Uterus (tissue), 4 donors: ENCODE data around the gene DPYSL5. TPM values are rescaled to one million over a fixed set of nuclear protein-coding genes. Genes with fewer than 3 reads are reported as not detected.

Experiments used
- DNase-seq, 2 donors: peaks; one replicate each; pipeline ENCODE4 v3.0.0-alpha.2; 2019 to 2020
- H3K27ac ChIP-seq, 2 donors: fragments of 200-600 bp; sonication (generic); 1 replicate in 1 of 2; 2 replicates in 1 of 2; pipeline ENCODE4 v1.5.1; 2016 to 2018
- H3K27me3 ChIP-seq, 2 donors: fragments of 200-600 bp; sonication (generic); one replicate each; pipeline ENCODE4 v1.5.1; 2018 to 2019; ENCODE audit warnings: control low read depth in 1 of 2
- H3K36me3 ChIP-seq, 2 donors: fragments of 200-600 bp; sonication (generic); one replicate each; pipeline ENCODE4 v1.5.1; 2019; ENCODE audit warnings: control low read depth in 1 of 2
- H3K4me1 ChIP-seq, 2 donors: fragments of 200-600 bp; sonication (generic); one replicate each; pipeline ENCODE4 v1.5.1; 2018 to 2019; ENCODE audit warnings: control low read depth in 1 of 2
- H3K4me3 ChIP-seq, 2 donors: fragments of 200-600 bp; sonication (generic); 1 replicate in 1 of 2; 2 replicates in 1 of 2; pipeline ENCODE4 v1.5.1; 2018 to 2019; ENCODE audit warnings: mild to moderate bottlenecking in 1 of 2
- H3K9me3 ChIP-seq, 2 donors: fragments of 200-600 bp; sonication (generic); one replicate each; pipeline ENCODE4 v1.5.1; 2019; ENCODE audit warnings: control low read depth in 1 of 2
- CTCF ChIP-seq, 4 experiments: fragments of 200-600 bp in 2 of 4; fragments of 450-650 bp in 2 of 4; sonication (generic) in 2 of 4; IDR thresholded peaks; one replicate each; pipeline ENCODE4 v1.5.1; 2016 to 2019; ENCODE audit warnings: antibody characterized with exemption in 4 of 4, mild to moderate bottlenecking in 2 of 4, moderate library complexity in 1 of 4
- POLR2A ChIP-seq, 2 donors: fragments of 450-650 bp; IDR thresholded peaks; one replicate each; pipeline ENCODE4 v1.6.1; 2016; ENCODE audit warnings: antibody characterized with exemption in 2 of 2, mild to moderate bottlenecking in 1 of 2, moderate library complexity in 1 of 2
- intact Hi-C: fragments of 100-400 bp; cut with DNase I; formaldehyde crosslinking; loops from one replicate; pipeline ENCODE4 v1.15.1; 2023; ENCODE audit warnings: low total_unique reads
- total RNA-seq, 4 donors: library from RNA; depleted of rRNA in 3 of 4; stranded (reverse); fragments of >200 nt in 3 of 4; gene quantifications; one replicate each; pipeline versions ENCODE4 v1.1.0 to v1.2.4, GENCODE V29; 2014 to 2023
- donor health status: DM: yes; HTN: yes; CAD: no.

The DPYSL5 gene
- total RNA-seq, result 1 to 10 TPM in 1 of 4 donors, not detected in 3; 1.8 TPM

- no peak for TF ChIP-seq CTCF (IDR thresholded peaks at IDR 0.05)
- TF ChIP-seq POLR2A (IDR thresholded peaks at IDR 0.05), result no peak
- no peaks in the 10 kb centered on the region for H3K36me3 ChIP-seq
- no peak for DNase-seq
- H3K27me3 ChIP-seq, result peaks cover 33 to 41% of the 10 kb centered on the region in 2 donors
- intact Hi-C loops, result loop anchor here (5.0 kb wide), 1 partner anchor 95 kb away; no protein-coding TSS in a partner anchor
- H3K9me3 ChIP-seq, result no peaks in the 10 kb centered on the region
- H3K27ac ChIP-seq, result no peak within 1 kb of the TSS
- peak within 1 kb of the TSS in 1 of 2 donors; percentile 31 for H3K4me3 ChIP-seq
- H3K4me1 ChIP-seq, result peaks cover 0 to 23% of the 10 kb centered on the region in 2 donors
Observed at GRCh38 chr2:26847655-26848335, at the start of gene DPYSL5. DPYSL5 (plus strand) TSS chr2:26848132; CDS start chr2:26898500, 50,368 bp downstream.

GRCh38 chr2:26801328-26801727 is 46.6 kb upstream of the DPYSL5 start:
- Histone ChIP-seq H3K27ac (no peak overlapping the region), H3K36me3 (no peaks in the 10 kb centered on the region), H3K4me1 (no peaks in the 10 kb centered on the region), H3K27me3 (no peaks in the 10 kb centered on the region), H3K9me3 (no peaks in the 10 kb centered on the region), H3K4me3 (no peak overlapping the region)
- TF ChIP-seq POLR2A (IDR thresholded peaks at IDR 0.05), result no peak
- no peak for TF ChIP-seq CTCF (IDR thresholded peaks at IDR 0.05)
- DNase-seq, result no peak
- intact Hi-C loops, result no loop called here

- no peak for DNase-seq
- Histone ChIP-seq H3K4me1 (no peaks in the 10 kb centered on the region), H3K9me3 (no peaks in the 10 kb centered on the region), H3K4me3 (no peak overlapping the region), H3K27me3 (no peaks in the 10 kb centered on the region), H3K36me3 (no peaks in the 10 kb centered on the region), H3K27ac (no peak overlapping the region)
- intact Hi-C loops, result no loop called here
- TF ChIP-seq POLR2A (IDR thresholded peaks at IDR 0.05), result no peak
- TF ChIP-seq CTCF (IDR thresholded peaks at IDR 0.05), result no peak
Observed at GRCh38 chr2:26801796-26802195, 46.1 kb upstream of the DPYSL5 start.

GRCh38 chr2:26805241-26805676 is 42.7 kb upstream of the DPYSL5 start:
- TF ChIP-seq CTCF (IDR thresholded peaks at IDR 0.05) (no peak), POLR2A (IDR thresholded peaks at IDR 0.05) (no peak)
- Histone ChIP-seq H3K27ac (no peak overlapping the region), H3K27me3 (no peaks in the 10 kb centered on the region), H3K4me1 (no peaks in the 10 kb centered on the region), H3K4me3 (no peak overlapping the region), H3K9me3 (no peaks in the 10 kb centered on the region), H3K36me3 (no peaks in the 10 kb centered on the region)
- intact Hi-C loops, result no loop called here
- DNase-seq, result no peak

GRCh38 chr2:26807788-26808460 is 40.0 kb upstream of the DPYSL5 start:
- intact Hi-C loops, result no loop called here
- no peaks in the 10 kb centered on the region for H3K9me3 ChIP-seq
- H3K4me3 ChIP-seq, result no peak overlapping the region
- no peak for DNase-seq
- H3K27ac ChIP-seq, result no peak overlapping the region
- no peaks in the 10 kb centered on the region for H3K27me3 ChIP-seq
- no peaks in the 10 kb centered on the region for H3K4me1 ChIP-seq
- TF ChIP-seq CTCF (IDR thresholded peaks at IDR 0.05) (no peak), POLR2A (IDR thresholded peaks at IDR 0.05) (no peak)
- H3K36me3 ChIP-seq, result no peaks in the 10 kb centered on the region
